GM19468 (cell line): ENCODE results near the gene STX18.
"Not testable (repeated sequence)": the region's sequence is repeated elsewhere in the genome, so short reads cannot be mapped to it uniquely, and the experiment has no call there.

Experiments
- ATAC-seq: cut with Tn5 transposase; IDR thresholded peaks from one replicate; pipeline ENCODE4 v1.9.1; 2021; ENCODE audit warnings: mild to moderate bottlenecking, moderate library complexity, moderate number of reproducible peaks; ENCODE audit not compliant: unreplicated experiment; ENCODE audit errors: extremely low read depth

STX18 gene

GRCh38 chr4:4485806-4486205, 56.0 kb downstream of the STX18 start:
- ATAC-seq = no peak

DNA sequence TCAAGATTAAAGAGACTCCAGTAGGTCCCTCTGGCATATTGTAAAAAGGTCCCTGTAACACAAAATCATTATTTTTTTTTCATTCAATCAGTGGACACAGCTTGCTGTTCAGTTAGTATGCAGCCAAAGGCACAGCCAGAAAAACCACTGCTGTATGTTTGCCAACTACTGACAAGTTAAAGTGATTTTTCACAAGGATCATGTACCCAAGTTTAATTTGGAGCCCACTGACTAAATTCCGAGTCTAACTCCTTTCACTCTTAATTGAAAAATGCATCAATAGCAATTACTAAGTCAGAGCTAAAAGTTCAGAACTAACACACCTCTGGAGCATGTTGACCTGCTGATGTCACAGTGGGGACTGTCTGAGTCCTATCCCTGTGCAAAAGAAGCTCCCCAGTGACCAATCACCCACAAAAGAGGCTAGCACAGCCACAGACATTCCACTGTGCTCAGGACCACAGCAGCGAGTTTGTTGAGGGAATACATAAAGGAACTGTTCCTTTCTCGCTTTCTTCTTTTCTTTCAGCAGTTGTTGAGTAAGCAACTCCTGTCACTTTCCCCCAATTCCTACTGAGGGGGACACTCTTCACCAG, 60.4 kb downstream of the STX18 start:
- no peak for ATAC-seq

- ATAC-seq = no peak
Measured at GRCh38 chr4:4480685-4481398, 61.0 kb downstream of the STX18 start.

GRCh38 chr4:4480205-4480604, 61.6 kb downstream of the STX18 start:
- no peak for ATAC-seq

- no peak for ATAC-seq
Measured at GRCh38 chr4:4479366-4479765, 62.5 kb downstream of the STX18 start.

DNA sequence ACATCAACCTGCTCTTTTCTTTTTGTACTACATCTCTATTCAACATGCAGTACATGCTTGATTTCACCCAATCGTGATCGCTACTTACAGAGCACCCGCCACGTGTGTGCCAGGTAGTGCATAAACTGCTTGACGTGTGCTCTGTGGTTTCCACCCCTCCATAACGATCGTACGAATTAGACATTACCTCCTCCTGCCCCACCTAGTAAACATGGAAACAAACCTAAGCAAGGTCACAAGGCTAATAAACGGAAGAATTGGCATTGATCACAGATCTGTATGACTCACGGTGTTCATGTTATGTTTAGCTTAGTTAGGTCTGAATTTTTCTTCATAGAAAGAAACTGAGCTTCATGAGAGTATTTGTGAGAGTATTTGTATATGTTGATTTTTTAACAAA, 64.1 kb downstream of the STX18 start:
- no peak for ATAC-seq

GRCh38 chr4:4477391-4477790, 64.5 kb downstream of the STX18 start:
- ATAC-seq = no peak

GRCh38 chr4:4474476-4474875, 67.4 kb downstream of the STX18 start:
- ATAC-seq = no peak

- no peak for ATAC-seq
Measured at GRCh38 chr4:4472344-4472958, 69.4 kb downstream of the STX18 start.

DNA sequence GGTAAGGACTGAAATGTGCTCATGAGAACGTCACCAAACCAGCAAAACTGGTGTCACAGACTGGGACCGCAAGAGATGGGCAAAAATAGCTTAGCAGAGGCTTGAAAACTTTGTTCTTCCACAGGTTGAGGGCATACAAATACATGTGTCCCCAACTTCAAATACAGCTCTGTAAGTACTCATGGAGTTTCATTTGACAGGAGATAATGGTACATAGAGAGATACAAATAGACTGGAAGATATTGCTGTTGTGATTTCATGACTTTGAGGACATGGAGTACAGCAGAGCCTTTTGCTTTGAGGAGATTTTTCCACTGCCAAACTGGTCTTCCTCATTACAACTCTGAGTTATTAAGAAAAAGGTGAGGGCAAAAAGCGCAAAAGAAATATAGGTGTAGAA, 70.7 kb downstream of the STX18 start:
- ATAC-seq = no peak

- no peak for ATAC-seq
Measured at GRCh38 chr4:4470208-4470607, 71.6 kb downstream of the STX18 start.

- ATAC-seq = not testable (repeated sequence)
Measured at GRCh38 chr4:4465238-4465637, 76.6 kb downstream of the STX18 start.

- ATAC-seq = no peak
Measured at GRCh38 chr4:4462970-4463369, 78.9 kb downstream of the STX18 start.

DNA sequence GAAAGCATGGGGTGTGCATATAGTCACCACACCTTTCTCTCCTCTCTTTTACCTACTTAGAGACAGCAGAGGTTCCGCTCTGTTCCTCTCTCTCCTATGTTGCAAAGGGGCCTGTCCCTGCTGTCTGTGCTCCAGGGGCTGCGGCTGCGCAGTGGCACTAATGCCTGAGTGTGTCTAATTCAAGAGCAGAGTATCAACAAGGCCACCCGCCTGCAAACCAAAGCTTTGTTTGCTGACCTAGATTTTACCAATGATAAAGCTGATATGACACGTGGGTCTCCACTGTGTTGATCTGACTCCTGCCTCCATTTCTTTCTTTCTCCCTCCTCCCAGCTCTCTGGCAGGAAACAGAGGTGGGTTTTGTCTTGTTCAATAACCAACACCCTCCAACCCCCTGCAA, 80.0 kb downstream of the STX18 start:
- no peak for ATAC-seq

DNA sequence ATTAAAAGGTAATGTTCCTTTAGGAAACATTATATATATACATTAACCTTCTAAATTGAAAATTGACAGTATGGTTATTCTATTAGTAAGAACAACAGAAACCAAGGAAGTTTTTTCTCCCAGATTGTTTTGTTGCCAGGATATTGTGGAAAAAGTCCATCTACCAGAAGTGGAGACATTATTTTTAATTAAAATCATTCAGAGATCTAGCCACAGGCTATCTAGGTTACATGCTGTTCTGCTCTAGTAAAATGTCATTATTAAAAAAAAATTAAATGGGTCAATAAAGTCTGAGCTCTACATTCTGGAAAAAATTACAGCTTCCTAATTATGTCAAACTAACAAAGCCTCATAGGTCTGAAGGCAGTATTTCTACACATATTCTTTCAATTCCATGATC, 80.7 kb downstream of the STX18 start:
- no peak for ATAC-seq

GRCh38 chr4:4460759-4461158, 81.1 kb downstream of the STX18 start:
- ATAC-seq = no peak

GRCh38 chr4:4459181-4459580, 82.7 kb downstream of the STX18 start:
- ATAC-seq = no peak

DNA sequence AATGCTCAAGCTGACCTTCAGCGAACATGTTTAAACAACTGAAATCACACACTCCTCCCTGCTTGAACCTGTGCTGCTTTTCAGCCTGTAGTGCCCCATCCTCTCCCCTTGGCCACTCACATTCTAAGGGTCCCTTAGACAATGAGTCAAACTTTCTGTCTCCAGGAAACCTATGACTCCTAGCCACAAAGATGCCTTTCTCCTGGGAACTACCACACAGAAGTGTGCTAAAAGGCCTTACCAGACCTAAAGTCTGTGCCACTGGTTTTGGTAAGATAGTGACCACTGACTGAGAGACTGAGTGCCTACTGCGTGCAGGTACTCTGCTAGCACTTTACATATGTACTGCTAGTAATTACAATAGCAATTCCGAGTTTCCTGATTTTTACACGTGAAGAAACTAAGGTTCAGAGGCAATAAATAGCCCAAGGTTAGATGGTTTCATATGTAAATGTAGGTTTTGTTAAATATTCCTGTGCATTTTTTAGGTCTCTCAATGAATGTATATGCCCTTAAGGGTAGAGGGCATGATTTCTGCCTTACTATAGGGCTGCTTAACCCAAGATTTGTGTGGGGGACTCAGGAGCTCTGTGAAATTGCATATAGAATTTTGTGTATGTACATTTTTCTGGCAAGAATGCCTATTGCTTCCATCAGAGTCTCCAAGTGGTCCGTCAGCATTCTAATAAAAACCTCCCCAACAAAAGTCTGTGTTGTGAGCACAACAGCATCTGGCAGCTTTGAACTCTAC, 83.9 kb downstream of the STX18 start:
- no peak for ATAC-seq

DNA sequence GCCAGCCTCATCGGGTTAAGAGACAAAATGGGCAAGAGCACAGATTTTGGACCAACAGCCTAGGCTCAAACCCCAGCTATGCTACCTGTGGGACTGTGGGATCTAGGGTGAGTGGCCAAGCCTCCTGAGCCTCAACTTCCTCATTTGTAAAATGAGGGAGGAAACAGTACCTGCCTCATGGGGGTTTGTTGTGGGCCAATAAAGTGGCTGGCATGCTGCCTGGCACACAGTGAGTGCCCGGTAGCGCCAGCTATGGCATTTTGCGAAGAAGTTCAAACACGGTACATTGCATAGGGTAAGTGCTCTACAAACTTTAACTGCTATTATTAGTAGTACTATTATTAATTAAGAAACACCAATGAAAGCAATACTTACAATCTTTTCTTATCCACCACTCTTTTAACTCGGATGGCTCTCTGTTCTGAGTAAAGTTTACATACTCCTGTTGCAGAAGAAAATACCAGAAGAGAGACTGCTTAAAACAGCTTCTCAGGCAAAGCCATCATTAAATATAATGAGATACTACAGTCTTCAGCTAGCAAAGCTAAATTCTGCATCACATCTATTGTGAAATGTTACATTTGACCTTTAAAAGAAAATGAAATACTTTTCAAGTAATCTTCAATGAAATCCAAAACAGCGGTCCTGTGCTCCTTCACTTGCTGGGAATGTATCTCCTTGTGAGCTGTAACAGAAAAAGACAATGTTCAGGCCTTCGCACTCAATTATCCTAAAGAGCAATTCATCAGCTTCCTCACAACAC, 84.9 kb downstream of the STX18 start:
- no peak for ATAC-seq

DNA sequence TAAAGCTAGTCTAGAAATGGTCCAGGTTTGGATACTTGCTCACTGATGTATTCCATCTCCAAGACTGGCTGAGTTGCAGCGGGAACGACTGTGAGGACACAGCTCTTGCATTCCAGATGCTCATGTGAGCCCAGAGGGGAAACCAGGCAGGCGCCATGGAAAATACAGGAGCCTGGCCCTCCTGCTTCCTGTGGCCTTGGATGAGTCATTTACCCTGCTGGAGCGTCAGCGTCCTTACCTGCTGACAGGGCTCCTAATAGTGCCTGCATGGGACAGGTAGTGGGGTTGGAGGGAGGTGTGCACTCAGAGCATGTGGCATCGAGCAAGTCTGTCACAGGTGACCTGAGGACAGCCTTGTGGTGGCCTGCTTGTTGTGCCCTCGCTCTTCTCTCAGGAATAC, 85.5 kb downstream of the STX18 start:
- ATAC-seq = no peak
